Stomach (tissue), 9 donors: ENCODE measurements around the gene MED31. TPM values are rescaled to one million over a fixed set of nuclear protein-coding genes. Genes with fewer than 3 reads are reported as not detected.
"Not testable (repeated sequence)": the region's sequence is repeated elsewhere in the genome, so short reads cannot be mapped to it uniquely, and the experiment has no call there.

ENCODE experiments used
- DNase-seq, 2 donors: peaks; one replicate each; pipeline versions ENCODE4 v3.0.0 to v3.0.0-alpha.2; 2013 to 2019
- H3K27ac ChIP-seq, 5 donors: fragments of 200-600 bp in 4 of 5; sonication (generic) in 4 of 5; one replicate each; pipeline ENCODE4 v1.5.1; 2013 to 2019; ENCODE audit warnings: mild to moderate bottlenecking in 1 of 5, moderate library complexity in 1 of 5
- H3K27me3 ChIP-seq, 3 donors: fragments of 200-600 bp; sonication (generic); one replicate each; pipeline ENCODE4 v1.5.1; 2017 to 2019; ENCODE audit warnings: mixed run types in 1 of 3
- H3K36me3 ChIP-seq, 4 donors: fragments of 200-600 bp; sonication (generic); 1 replicate in 3 of 4; 2 replicates in 1 of 4; pipeline ENCODE4 v1.5.1; 2016 to 2019
- H3K4me1 ChIP-seq, 4 donors: fragments of 200-600 bp; sonication (generic); one replicate each; pipeline ENCODE4 v1.5.1; 2016 to 2019
- H3K4me3 ChIP-seq, 4 donors: fragments of 200-600 bp; sonication (generic) in 3 of 4; one replicate each; pipeline ENCODE4 v1.5.1; 2016 to 2019; ENCODE audit warnings: mild to moderate bottlenecking in 1 of 4
- H3K9me3 ChIP-seq, 4 donors: fragments of 200-600 bp; sonication (generic); one replicate each; pipeline ENCODE4 v1.5.1; 2016 to 2019
- EP300 ChIP-seq: sonication (generic); formaldehyde crosslinking; IDR thresholded peaks from one replicate; pipeline ENCODE4 v1.6.1; 2017; ENCODE audit warnings: antibody characterized with exemption
- POLR2A ChIP-seq, 4 donors: fragments of 450-650 bp; IDR thresholded peaks; one replicate each; pipeline ENCODE4 v1.6.1; 2016; ENCODE audit warnings: antibody characterized with exemption in 4 of 4, control low read depth in 2 of 4, mild to moderate bottlenecking in 1 of 4, moderate library complexity in 1 of 4
- POLR2AphosphoS5 ChIP-seq, 3 donors: sonication (generic); formaldehyde crosslinking; IDR thresholded peaks; one replicate each; pipeline ENCODE4 v1.6.1; 2016; ENCODE audit warnings: antibody characterized with exemption in 3 of 3
- WGBS, 5 donors: extraction: QIAGEN DNeasy Blood & Tissue Kit in 3 of 5; methylation state at CpG; one replicate each; pipeline versions ENCODE4 v1.1.5 to v1.1.7; 2013 to 2018; 5-methylcytosine and 5-hydroxymethylcytosine counted together
- intact Hi-C: fragments of 100-400 bp; cut with DNase I; formaldehyde crosslinking; loops from one replicate; pipeline ENCODE4 v1.15.1; 2023; ENCODE audit warnings: low total_unique reads
- polyA plus RNA-seq, 3 donors: library from polyadenylated mRNA; stranded (reverse); fragments of 200-250 nt; gene quantifications; one replicate each; pipeline ENCODE4 v1.2.3, GENCODE V29; 2013
- total RNA-seq, 5 donors: library from RNA; depleted of rRNA; stranded (reverse); fragments of >200 nt; gene quantifications; one replicate each; pipeline versions ENCODE4 v1.1.0 to v1.2.3, GENCODE V29; 2014 to 2016
- TF ChIP-seq, protein P1 (sequence below), 7 experiments: fragments of 450-650 bp in 4 of 7; fragments of 200-600 bp in 3 of 7; sonication (generic) in 3 of 7; IDR thresholded peaks; one replicate each; pipeline ENCODE4 v1.5.1; 2016 to 2019; ENCODE audit warnings: antibody characterized with exemption in 7 of 7, control low read depth in 2 of 7, mild to moderate bottlenecking in 1 of 7
- donor health status: healthy with polysubstance abuse.
- donor health status: Bipolar disorder and iron deficiency.
- donor health status: healthy.

The MED31 gene
- total and polyA plus RNA-seq, 8 donors = 1.4 to 28.4 (median 12.7) TPM; not detected in 1

GRCh38 chr17:6698004-6698403, 46.6 kb upstream of the MED31 start:
- intact Hi-C loops = no loop called here
- 74 to 90% (median 82%) methylated on average over 9 to 11 of the region's 11 CpGs for WGBS, 5 donors
- no peaks in the 10 kb centered on the region for H3K9me3 ChIP-seq
- no peak for DNase-seq
- H3K4me1 ChIP-seq = peaks cover 0 to 25% (median 15%) of the 10 kb centered on the region in 4 donors
- no peak for TF ChIP-seq POLR2A (IDR thresholded peaks at IDR 0.05)
- TF ChIP-seq, protein P1, sequence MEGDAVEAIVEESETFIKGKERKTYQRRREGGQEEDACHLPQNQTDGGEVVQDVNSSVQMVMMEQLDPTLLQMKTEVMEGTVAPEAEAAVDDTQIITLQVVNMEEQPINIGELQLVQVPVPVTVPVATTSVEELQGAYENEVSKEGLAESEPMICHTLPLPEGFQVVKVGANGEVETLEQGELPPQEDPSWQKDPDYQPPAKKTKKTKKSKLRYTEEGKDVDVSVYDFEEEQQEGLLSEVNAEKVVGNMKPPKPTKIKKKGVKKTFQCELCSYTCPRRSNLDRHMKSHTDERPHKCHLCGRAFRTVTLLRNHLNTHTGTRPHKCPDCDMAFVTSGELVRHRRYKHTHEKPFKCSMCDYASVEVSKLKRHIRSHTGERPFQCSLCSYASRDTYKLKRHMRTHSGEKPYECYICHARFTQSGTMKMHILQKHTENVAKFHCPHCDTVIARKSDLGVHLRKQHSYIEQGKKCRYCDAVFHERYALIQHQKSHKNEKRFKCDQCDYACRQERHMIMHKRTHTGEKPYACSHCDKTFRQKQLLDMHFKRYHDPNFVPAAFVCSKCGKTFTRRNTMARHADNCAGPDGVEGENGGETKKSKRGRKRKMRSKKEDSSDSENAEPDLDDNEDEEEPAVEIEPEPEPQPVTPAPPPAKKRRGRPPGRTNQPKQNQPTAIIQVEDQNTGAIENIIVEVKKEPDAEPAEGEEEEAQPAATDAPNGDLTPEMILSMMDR (IDR thresholded peaks at IDR 0.05) = no peak
- TF ChIP-seq POLR2AphosphoS5 (IDR thresholded peaks at IDR 0.05) = no peak
- TF ChIP-seq EP300 = no peak
- H3K4me3 ChIP-seq = no peak overlapping the region
- H3K36me3 ChIP-seq = no peaks in the 10 kb centered on the region
- H3K27ac ChIP-seq = no peak overlapping the region
- H3K27me3 ChIP-seq = peaks cover 0 to 14% (median 0%) of the 10 kb centered on the region in 3 donors

GRCh38 chr17:6696906-6697305, 45.5 kb upstream of the MED31 start:
- no peak for TF ChIP-seq POLR2A (IDR thresholded peaks at IDR 0.05)
- TF ChIP-seq EP300 = no peak
- TF ChIP-seq, protein P1 (IDR thresholded peaks at IDR 0.05) = no peak
- TF ChIP-seq POLR2AphosphoS5 (IDR thresholded peaks at IDR 0.05) = no peak
- no peak overlapping the region for H3K27ac ChIP-seq
- H3K4me3 ChIP-seq = no peak overlapping the region
- H3K4me1 ChIP-seq = peaks cover 0 to 24% (median 15%) of the 10 kb centered on the region in 4 donors
- peaks cover 0 to 3% (median 0%) of the 10 kb centered on the region in 3 donors for H3K27me3 ChIP-seq
- intact Hi-C loops = no loop called here
- H3K9me3 ChIP-seq = no peaks in the 10 kb centered on the region
- no peak for DNase-seq
- no peaks in the 10 kb centered on the region for H3K36me3 ChIP-seq
- WGBS, 5 donors = 84 to 91% (median 89%) methylated on average over 3 to 5 of the region's 5 CpGs

- H3K27ac ChIP-seq = no peak overlapping the region
- no peaks in the 10 kb centered on the region for H3K36me3 ChIP-seq
- peaks cover 0 to 15% (median 11%) of the 10 kb centered on the region in 4 donors for H3K4me1 ChIP-seq
- DNase-seq = no peak
- intact Hi-C loops = no loop called here
- no peak overlapping the region for H3K4me3 ChIP-seq
- peaks cover 0 to 14% (median 0%) of the 10 kb centered on the region in 3 donors for H3K27me3 ChIP-seq
- TF ChIP-seq POLR2AphosphoS5 (IDR thresholded peaks at IDR 0.05) = no peak
- TF ChIP-seq, protein P1 (IDR thresholded peaks at IDR 0.05) = no peak
- no peak for TF ChIP-seq EP300
- no peak for TF ChIP-seq POLR2A (IDR thresholded peaks at IDR 0.05)
- no peaks in the 10 kb centered on the region for H3K9me3 ChIP-seq
- 61 to 91% (median 90%) methylated on average over 13 of the region's 13 CpGs for WGBS, 5 donors
Measured at GRCh38 chr17:6695565-6695964, 44.2 kb upstream of the MED31 start.

- no peak for TF ChIP-seq POLR2AphosphoS5 (IDR thresholded peaks at IDR 0.05)
- TF ChIP-seq, protein P1 (IDR thresholded peaks at IDR 0.05) = no peak
- no peak for TF ChIP-seq POLR2A (IDR thresholded peaks at IDR 0.05)
- TF ChIP-seq EP300 = no peak
- no peak overlapping the region for H3K27ac ChIP-seq
- no peak overlapping the region for H3K4me3 ChIP-seq
- peaks cover 0 to 11% (median 9%) of the 10 kb centered on the region in 4 donors for H3K4me1 ChIP-seq
- intact Hi-C loops = no loop called here
- 75 to 100% (median 82%) methylated on average over 2 of the region's 2 CpGs for WGBS, 5 donors
- no peak for DNase-seq
- no peaks in the 10 kb centered on the region for H3K9me3 ChIP-seq
- peaks cover 0 to 18% (median 0%) of the 10 kb centered on the region in 3 donors for H3K27me3 ChIP-seq
- no peaks in the 10 kb centered on the region for H3K36me3 ChIP-seq
Measured at GRCh38 chr17:6695051-6695450, 43.6 kb upstream of the MED31 start.

DNA sequence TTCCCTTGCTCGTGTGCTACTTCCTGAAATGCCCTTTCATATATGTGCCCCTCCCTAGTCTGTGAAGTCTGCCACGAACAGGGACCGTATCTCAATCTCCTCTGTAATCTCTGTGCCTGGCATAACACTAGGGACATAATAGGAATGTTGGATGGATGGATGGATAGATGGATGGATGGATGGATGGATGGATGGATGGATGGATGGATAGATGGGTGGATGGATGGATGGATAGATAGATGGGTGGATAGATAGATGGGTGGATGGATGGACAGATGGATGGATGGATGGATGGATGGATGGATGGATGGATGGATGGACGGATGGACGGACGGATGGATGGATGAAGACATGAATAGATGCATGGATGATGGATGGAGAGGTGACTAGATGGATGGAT, 40.6 kb upstream of the MED31 start:
- not testable (repeated sequence) for DNase-seq
- peaks cover 0 to 26% (median 0%) of the 10 kb centered on the region in 3 donors for H3K27me3 ChIP-seq

More for the DNA sequence above, 40.6 kb upstream of the MED31 start:
- H3K36me3 ChIP-seq, H3K9me3 ChIP-seq, H3K4me1 ChIP-seq, H3K4me3 ChIP-seq, H3K27ac ChIP-seq, intact Hi-C loops: not testable (repeated sequence)
- WGBS, 5 donors = 58 to 67% (median 61%) methylated on average over 6 of the region's 6 CpGs
